Esophagus muscularis mucosa (tissue), 4 donors: ENCODE measurements around the gene CELF5. TPM values are rescaled to one million over a fixed set of nuclear protein-coding genes. Genes with fewer than 3 reads are reported as not detected.

Experiments used
- DNase-seq: peaks from one replicate; pipeline ENCODE4 v3.0.0-alpha.2; 2017; ENCODE audit errors: extremely low spot score
- H3K27ac ChIP-seq, 4 donors: fragments of 200-600 bp; sonication (generic); replicated peaks in 1 of 4; 1 replicate in 3 of 4; 2 replicates in 1 of 4; pipeline ENCODE4 v1.5.1; 2016 to 2019; ENCODE audit warnings: mild to moderate bottlenecking in 1 of 4
- H3K27me3 ChIP-seq, 4 donors: fragments of 200-600 bp; sonication (generic); one replicate each; pipeline versions ENCODE4 v1.5.1 to v1.6.0; 2016 to 2019
- H3K36me3 ChIP-seq, 4 donors: fragments of 200-600 bp; sonication (generic); one replicate each; pipeline ENCODE4 v1.5.1; 2016 to 2019
- H3K4me1 ChIP-seq, 4 donors: fragments of 200-600 bp; sonication (generic); one replicate each; pipeline ENCODE4 v1.5.1; 2016 to 2019
- H3K4me3 ChIP-seq, 4 donors: fragments of 200-600 bp; sonication (generic); 1 replicate in 2 of 4; 2 replicates in 2 of 4; pipeline ENCODE4 v1.5.1; 2016 to 2019; ENCODE audit warnings: mild to moderate bottlenecking in 4 of 4, moderate library complexity in 1 of 4
- H3K9me3 ChIP-seq, 4 donors: fragments of 200-600 bp; sonication (generic); 1 replicate in 3 of 4; 2 replicates in 1 of 4; pipeline ENCODE4 v1.5.1; 2016 to 2019
- CTCF ChIP-seq, 3 experiments: fragments of 200-600 bp in 2 of 3; fragments of 450-650 bp in 1 of 3; sonication (generic) in 2 of 3; IDR thresholded peaks; one replicate each; pipeline ENCODE4 v1.5.1; 2017 to 2019; ENCODE audit warnings: antibody characterized with exemption in 3 of 3, mild to moderate bottlenecking in 2 of 3, moderate library complexity in 1 of 3
- EP300 ChIP-seq: sonication (generic); formaldehyde crosslinking; IDR thresholded peaks from one replicate; pipeline ENCODE4 v1.6.1; 2017; ENCODE audit warnings: antibody characterized with exemption
- POLR2A ChIP-seq: fragments of 450-650 bp; IDR thresholded peaks from one replicate; pipeline ENCODE4 v1.6.1; 2017; ENCODE audit warnings: antibody characterized with exemption, moderate library complexity, mild to moderate bottlenecking, low read depth
- POLR2AphosphoS5 ChIP-seq, 2 donors: sonication (generic); formaldehyde crosslinking; IDR thresholded peaks; one replicate each; pipeline ENCODE4 v1.6.1; 2017; ENCODE audit warnings: antibody characterized with exemption in 2 of 2
- WGBS: methylation state at CpG from one replicate; pipeline ENCODE4 v1.1.5; 2018; 5-methylcytosine and 5-hydroxymethylcytosine counted together
- intact Hi-C: fragments of 100-400 bp; cut with DNase I; formaldehyde crosslinking; loops from one replicate; pipeline ENCODE4 v1.15.1; 2023
- total RNA-seq, 4 donors: library from RNA; depleted of rRNA; stranded (reverse); fragments of >200 nt; gene quantifications; one replicate each; pipeline versions ENCODE4 v1.1.0 to v1.2.1, GENCODE V29; 2016

The CELF5 gene
- total RNA-seq, 4 donors from 2014 or later: 0.17 TPM; not detected in 3

- no peak overlapping the region for H3K27ac ChIP-seq
- intact Hi-C loops: no loop called here
- H3K9me3 ChIP-seq: peaks cover 0 to 16% (median 13%) of the 10 kb centered on the region in 4 donors
- H3K36me3 ChIP-seq: no peaks in the 10 kb centered on the region
- H3K4me1 ChIP-seq: peaks cover 3 to 18% (median 16%) of the 10 kb centered on the region in 4 donors
- DNase-seq: no peak
- TF ChIP-seq POLR2A: no peak
- TF ChIP-seq CTCF (IDR thresholded peaks at IDR 0.05): no peak
- no peak for TF ChIP-seq POLR2AphosphoS5 (IDR thresholded peaks at IDR 0.05)
- TF ChIP-seq EP300: no peak
- 3% methylated on average over 6 of the region's 11 CpGs for WGBS
- H3K27me3 ChIP-seq: peaks cover 0 to 100% (median 26%) of the 10 kb centered on the region in 4 donors
- H3K4me3 ChIP-seq: peak overlapping the region in 2 of 4 donors; percentile 40 to 45
Observed at GRCh38 chr19:3276341-3276799, 51.9 kb downstream of the CELF5 start.

GRCh38 chr19:3277649-3278048, 53.2 kb downstream of the CELF5 start:
- 73% methylated on average over 5 of the region's 5 CpGs for WGBS
- Histone ChIP-seq H3K27me3 (peaks cover 0 to 100% (median 24%) of the 10 kb centered on the region in 4 donors), H3K4me1 (peaks cover 3 to 18% (median 16%) of the 10 kb centered on the region in 4 donors), H3K9me3 (peaks cover 0 to 13% (median 9%) of the 10 kb centered on the region in 4 donors), H3K27ac (no peak overlapping the region), H3K36me3 (no peaks in the 10 kb centered on the region), H3K4me3 (no peak overlapping the region)
- no peak for DNase-seq
- TF ChIP-seq CTCF (IDR thresholded peaks at IDR 0.05): no peak
- no peak for TF ChIP-seq POLR2A
- no peak for TF ChIP-seq EP300
- TF ChIP-seq POLR2AphosphoS5 (IDR thresholded peaks at IDR 0.05): no peak
- intact Hi-C loops: no loop called here

GRCh38 chr19:3278294-3278693, 53.8 kb downstream of the CELF5 start:
- Histone ChIP-seq H3K36me3 (no peaks in the 10 kb centered on the region), H3K9me3 (peaks cover 0 to 6% (median 3%) of the 10 kb centered on the region in 4 donors), H3K4me3 (no peak overlapping the region), H3K27ac (no peak overlapping the region), H3K27me3 (peaks cover 0 to 100% (median 29%) of the 10 kb centered on the region in 4 donors), H3K4me1 (peaks cover 3 to 18% (median 16%) of the 10 kb centered on the region in 4 donors)
- 83% methylated on average over 11 of the region's 11 CpGs for WGBS
- DNase-seq: no peak
- TF ChIP-seq EP300 (no peak), CTCF (IDR thresholded peaks at IDR 0.05) (no peak), POLR2AphosphoS5 (IDR thresholded peaks at IDR 0.05) (no peak), POLR2A (no peak)
- intact Hi-C loops: no loop called here

GRCh38 chr19:3278749-3279148, 54.3 kb downstream of the CELF5 start:
- DNase-seq: no peak
- Histone ChIP-seq H3K4me1 (peaks cover 3 to 18% (median 16%) of the 10 kb centered on the region in 4 donors), H3K4me3 (no peak overlapping the region), H3K27me3 (peaks cover 0 to 100% (median 31%) of the 10 kb centered on the region in 4 donors), H3K36me3 (no peaks in the 10 kb centered on the region), H3K9me3 (peaks cover 0 to 2% (median 0%) of the 10 kb centered on the region in 4 donors), H3K27ac (no peak overlapping the region)
- intact Hi-C loops: no loop called here
- no peak for TF ChIP-seq POLR2A
- no peak for TF ChIP-seq EP300
- TF ChIP-seq CTCF (IDR thresholded peaks at IDR 0.05): no peak
- no peak for TF ChIP-seq POLR2AphosphoS5 (IDR thresholded peaks at IDR 0.05)
- 83% methylated on average over 5 of the region's 5 CpGs for WGBS

GRCh38 chr19:3279306-3279705, 54.8 kb downstream of the CELF5 start:
- no peak overlapping the region for H3K4me3 ChIP-seq
- peaks cover 0 to 100% (median 35%) of the 10 kb centered on the region in 4 donors for H3K27me3 ChIP-seq
- no peak for TF ChIP-seq CTCF (IDR thresholded peaks at IDR 0.05)
- no peak for TF ChIP-seq POLR2A
- intact Hi-C loops: no loop called here
- no peaks in the 10 kb centered on the region for H3K9me3 ChIP-seq
- no peak for DNase-seq
- WGBS: 79% methylated on average over 7 of the region's 7 CpGs
- H3K4me1 ChIP-seq: peaks cover 3 to 21% (median 18%) of the 10 kb centered on the region in 4 donors
- no peaks in the 10 kb centered on the region for H3K36me3 ChIP-seq
- no peak overlapping the region for H3K27ac ChIP-seq
